Right cardiac atrium (tissue), 5 donors: ENCODE data around the gene SETD3. TPM values are rescaled to one million over a fixed set of nuclear protein-coding genes. Genes with fewer than 3 reads are reported as not detected.

ENCODE experiments used
- ATAC-seq, 2 donors: fragments of 200-7000 bp; cut with Tn5 transposase; one replicate each; pipeline versions ENCODE4 v1.8.0 to v1.9.1; 2020; ENCODE audit warnings: moderate library complexity in 2 of 2, mild to moderate bottlenecking in 1 of 2
- DNase-seq, 3 donors: peaks; one replicate each; pipeline ENCODE4 v3.0.0-alpha.2; 2020
- H3K27ac ChIP-seq: one replicate; pipeline ENCODE4 v1.5.1; 2013; ENCODE audit warnings: mild to moderate bottlenecking, low read length, control low read depth, moderate library complexity
- H3K27me3 ChIP-seq: one replicate; pipeline ENCODE4 v1.6.1; 2013; ENCODE audit not compliant: control insufficient read depth, insufficient read depth
- H3K4me1 ChIP-seq: one replicate; pipeline ENCODE4 v1.6.1; 2013; ENCODE audit warnings: low read length; ENCODE audit not compliant: control insufficient read depth, insufficient read depth
- H3K4me3 ChIP-seq: one replicate; pipeline ENCODE4 v1.5.1; 2013; ENCODE audit warnings: low read length, control low read depth
- H3K9me3 ChIP-seq: one replicate; pipeline ENCODE4 v1.6.1; 2013; ENCODE audit warnings: low read length; ENCODE audit not compliant: control insufficient read depth
- WGBS: extraction: QIAGEN DNeasy Blood & Tissue Kit; methylation state at CpG from one replicate; pipeline ENCODE4 v1.1.7; 2013; 5-methylcytosine and 5-hydroxymethylcytosine counted together
- intact Hi-C, 4 donors: fragments of 100-400 bp; cut with DNase I; formaldehyde crosslinking; loops; one replicate each; pipeline versions ENCODE4 v1.11.0 to v1.14.0; 2022 to 2023
- polyA plus RNA-seq: library from polyadenylated mRNA; stranded (reverse); fragments of 200-250 nt; gene quantifications from one replicate; pipeline ENCODE4 v1.2.3, GENCODE V29; 2013
- total RNA-seq, 4 donors: library from RNA; stranded (reverse); fragmentation: NEBNext Ultra II Directional; extraction: Animal tissue kit (Norgen Biotek cat#: 25700); gene quantifications; one replicate each; pipeline ENCODE4 v1.2.1, GENCODE V29; 2021
- donor health status: healthy with polysubstance abuse.
- donor health status: DM: no; HTN: yes; CAD: no.
- donor health status: DM: no; HTN: no; CAD: no.
- donor health status: DM: no; HTN: yes; CAD: no; lungs with severe emphysema.
- donor health status: DM: yes; HTN: yes; CAD: no.

The SETD3 gene
- total and polyA plus RNA-seq, 5 donors, result 65.4 to 127 (median 106) TPM

GRCh38 chr14:99467336-99468078, 13.2 kb downstream of the SETD3 start:
- Histone ChIP-seq H3K4me3 (no peak overlapping the region), H3K4me1 (peaks cover 11% of the 10 kb centered on the region), H3K9me3 (no peaks in the 10 kb centered on the region), H3K27me3 (no peaks in the 10 kb centered on the region), H3K27ac (no peak overlapping the region)
- ATAC-seq, result peak; percentile 40 to 56
- WGBS, result 45% methylated on average over 9 of the region's 9 CpGs
- intact Hi-C loops, result no loop called here
- DNase-seq, result no peak

GRCh38 chr14:99466758-99467157, 13.9 kb downstream of the SETD3 start:
- ATAC-seq (no peak), DNase-seq (no peak)
- Histone ChIP-seq H3K27ac (no peak overlapping the region), H3K9me3 (no peaks in the 10 kb centered on the region), H3K27me3 (no peaks in the 10 kb centered on the region), H3K4me1 (peaks cover 11% of the 10 kb centered on the region), H3K4me3 (no peak overlapping the region)
- intact Hi-C loops, result no loop called here
- 89% methylated on average over 3 of the region's 3 CpGs for WGBS

GRCh38 chr14:99465288-99465687, 15.4 kb downstream of the SETD3 start:
- Histone ChIP-seq H3K27ac (no peak overlapping the region), H3K27me3 (no peaks in the 10 kb centered on the region), H3K4me1 (peaks cover 11% of the 10 kb centered on the region), H3K4me3 (no peak overlapping the region), H3K9me3 (no peaks in the 10 kb centered on the region)
- WGBS, result 92% methylated on average over 9 of the region's 9 CpGs
- ATAC-seq, result no peak
- intact Hi-C loops, result no loop called here
- DNase-seq, result peak in 1 of 3 donors; percentile 30

- H3K9me3 ChIP-seq, result no peaks in the 10 kb centered on the region
- H3K4me3 ChIP-seq, result no peak overlapping the region
- DNase-seq (no peak), ATAC-seq (peak; percentile 6 to 34)
- intact Hi-C loops, result no loop called here
- H3K4me1 ChIP-seq, result peaks cover 11% of the 10 kb centered on the region
- 74% methylated on average over 4 of the region's 4 CpGs for WGBS
- no peaks in the 10 kb centered on the region for H3K27me3 ChIP-seq
- H3K27ac ChIP-seq, result peak overlapping the region; percentile 2
These were observed 16.7 kb downstream of the SETD3 start for GRCh38 chr14:99463974-99464373.

GRCh38 chr14:99462210-99462609, 18.4 kb downstream of the SETD3 start:
- H3K9me3 ChIP-seq, result no peaks in the 10 kb centered on the region
- peaks cover under 1% of the 10 kb centered on the region for H3K4me1 ChIP-seq
- ATAC-seq (no peak), DNase-seq (no peak)
- no peaks in the 10 kb centered on the region for H3K27me3 ChIP-seq
- no peak overlapping the region for H3K27ac ChIP-seq
- intact Hi-C loops, result no loop called here
- H3K4me3 ChIP-seq, result no peak overlapping the region
- WGBS, result 78% methylated on average over 6 of the region's 6 CpGs

GRCh38 chr14:99461411-99462085, 19.1 kb downstream of the SETD3 start:
- DNase-seq, result no peak
- no peaks in the 10 kb centered on the region for H3K27me3 ChIP-seq
- intact Hi-C loops, result no loop called here
- no peaks in the 10 kb centered on the region for H3K9me3 ChIP-seq
- ATAC-seq, result no peak
- WGBS, result 87% methylated on average over 5 of the region's 5 CpGs
- no peaks in the 10 kb centered on the region for H3K4me1 ChIP-seq
- no peak overlapping the region for H3K4me3 ChIP-seq
- no peak overlapping the region for H3K27ac ChIP-seq

- Histone ChIP-seq H3K4me1 (no peaks in the 10 kb centered on the region), H3K27me3 (no peaks in the 10 kb centered on the region), H3K27ac (no peak overlapping the region), H3K4me3 (no peak overlapping the region), H3K9me3 (no peaks in the 10 kb centered on the region)
- ATAC-seq (no peak), DNase-seq (no peak)
- intact Hi-C loops, result no loop called here
- 92% methylated on average over 3 of the region's 3 CpGs for WGBS
These were observed 19.9 kb downstream of the SETD3 start for GRCh38 chr14:99460793-99461192.

GRCh38 chr14:99459481-99460100, 21.1 kb downstream of the SETD3 start:
- no peak for ATAC-seq
- no peaks in the 10 kb centered on the region for H3K4me1 ChIP-seq
- H3K27ac ChIP-seq, result no peak overlapping the region
- no peak for DNase-seq
- H3K4me3 ChIP-seq, result no peak overlapping the region
- WGBS, result 72% methylated on average over 5 of the region's 5 CpGs
- no peaks in the 10 kb centered on the region for H3K27me3 ChIP-seq
- intact Hi-C loops, result no loop called here
- H3K9me3 ChIP-seq, result no peaks in the 10 kb centered on the region

GRCh38 chr14:99454246-99454645, 26.4 kb downstream of the SETD3 start:
- no peak overlapping the region for H3K27ac ChIP-seq
- H3K4me3 ChIP-seq, result no peak overlapping the region
- no peak for ATAC-seq
- H3K9me3 ChIP-seq, result no peaks in the 10 kb centered on the region
- no peaks in the 10 kb centered on the region for H3K4me1 ChIP-seq
- H3K27me3 ChIP-seq, result no peaks in the 10 kb centered on the region
- intact Hi-C loops, result no loop called here
- WGBS, result 95% methylated on average over 3 of the region's 3 CpGs
- DNase-seq, result no peak

- Histone ChIP-seq H3K4me1 (no peaks in the 10 kb centered on the region), H3K27ac (no peak overlapping the region), H3K9me3 (no peaks in the 10 kb centered on the region), H3K27me3 (no peaks in the 10 kb centered on the region), H3K4me3 (no peak overlapping the region)
- no peak for ATAC-seq
- intact Hi-C loops, result no loop called here
- 80% methylated on average over 4 of the region's 4 CpGs for WGBS
- DNase-seq, result no peak
These were observed 27.7 kb downstream of the SETD3 start for GRCh38 chr14:99452968-99453367.

GRCh38 chr14:99451234-99451633, 29.4 kb downstream of the SETD3 start:
- Histone ChIP-seq H3K4me3 (no peak overlapping the region), H3K9me3 (no peaks in the 10 kb centered on the region), H3K4me1 (no peaks in the 10 kb centered on the region), H3K27ac (no peak overlapping the region), H3K27me3 (no peaks in the 10 kb centered on the region)
- 94% methylated on average over 5 of the region's 5 CpGs for WGBS
- intact Hi-C loops, result no loop called here
- no peak for ATAC-seq
- no peak for DNase-seq
